NCI-H526 treated with DMSO at 0.1 percent for 48 hours (cell line): ENCODE data around the gene ACOT2.

Source experiments
- DNase-seq: peaks from one replicate; lab custom pipeline; 2025; lab: John Stamatoyannopoulos, UW

Gene ACOT2

DNA sequence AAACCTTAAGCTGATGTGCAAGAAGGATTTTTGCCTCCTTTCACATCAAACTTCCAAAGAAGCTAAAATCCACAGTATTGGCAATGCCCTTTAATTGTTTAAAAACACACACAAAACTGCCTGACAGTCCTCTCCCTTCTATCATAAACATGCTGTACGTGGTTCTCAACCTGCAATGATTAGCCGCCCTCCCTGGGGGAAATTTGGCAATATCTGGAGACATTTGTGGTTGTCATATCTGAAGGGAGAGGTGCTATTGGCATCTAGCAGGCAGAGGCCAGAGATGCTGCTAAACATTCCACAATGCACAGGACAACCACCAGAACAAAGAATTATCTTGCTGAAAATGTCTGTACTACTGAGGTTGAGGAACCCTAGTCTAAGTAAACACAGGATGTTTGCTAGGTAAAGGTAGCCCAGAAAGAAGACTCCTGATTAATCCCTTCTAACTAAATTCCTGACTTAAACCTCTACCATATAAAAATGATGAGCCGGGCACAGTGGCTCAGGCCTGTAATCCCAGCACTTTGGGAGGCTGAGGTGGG, 44.5 kb downstream of the ACOT2 start:
- no peak for DNase-seq

DNA sequence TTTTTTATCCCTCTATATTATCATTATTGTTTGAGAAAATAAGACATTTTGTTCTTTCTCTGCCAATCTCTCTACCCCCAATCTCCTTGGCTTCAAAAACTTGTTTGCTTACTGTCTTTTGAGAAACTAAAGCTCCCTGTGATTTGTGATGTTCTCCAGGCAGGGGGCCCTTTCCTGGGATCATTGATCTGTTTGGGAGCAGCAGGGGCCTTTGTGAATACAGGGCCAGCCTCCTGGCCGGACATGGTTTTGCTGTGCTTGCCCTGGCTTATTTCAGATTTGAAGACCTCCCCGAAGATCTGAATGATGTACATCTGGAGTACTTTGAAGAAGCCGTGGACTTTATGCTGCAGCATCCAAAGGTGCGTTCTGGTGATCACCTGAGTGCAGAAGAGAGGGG, 47.8 kb downstream of the ACOT2 start:
- no peak for DNase-seq

DNA sequence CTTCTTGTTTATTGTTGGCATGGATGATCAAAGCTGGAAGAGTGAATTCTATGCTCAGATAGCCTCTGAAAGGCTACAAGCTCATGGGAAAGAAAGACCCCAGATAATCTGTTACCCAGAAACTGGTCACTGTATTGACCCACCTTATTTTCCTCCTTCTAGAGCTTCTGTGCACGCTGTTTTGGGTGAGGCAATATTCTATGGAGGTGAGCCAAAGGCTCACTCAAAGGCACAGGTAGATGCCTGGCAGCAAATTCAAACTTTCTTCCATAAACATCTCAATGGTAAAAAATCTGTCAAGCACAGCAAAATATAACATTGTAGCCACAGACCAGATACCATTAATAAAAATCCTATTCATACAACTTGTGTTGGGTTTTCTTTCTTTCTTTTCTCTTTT, 50.5 kb downstream of the ACOT2 start:
- no peak for DNase-seq

DNA sequence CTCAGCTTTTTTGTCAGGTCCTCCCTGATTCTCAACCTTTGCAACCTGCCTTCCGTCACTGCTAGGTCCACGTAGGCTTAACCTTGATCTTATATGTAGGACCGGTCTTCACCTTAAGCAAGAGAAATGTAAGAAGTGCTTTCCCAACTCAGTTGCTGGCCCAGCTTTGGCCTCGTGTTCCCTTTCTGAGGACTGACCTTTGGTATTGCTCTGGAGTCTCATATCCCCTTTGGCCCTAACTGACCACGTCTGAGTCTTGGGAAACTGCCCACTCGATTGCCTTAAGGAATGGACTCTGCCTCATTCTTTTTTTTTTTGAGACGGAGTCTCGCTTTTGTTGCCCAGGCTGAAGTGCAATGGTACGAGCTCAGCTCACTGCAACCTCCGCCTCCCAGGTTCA, 51.3 kb downstream of the ACOT2 start:
- no peak for DNase-seq

DNA sequence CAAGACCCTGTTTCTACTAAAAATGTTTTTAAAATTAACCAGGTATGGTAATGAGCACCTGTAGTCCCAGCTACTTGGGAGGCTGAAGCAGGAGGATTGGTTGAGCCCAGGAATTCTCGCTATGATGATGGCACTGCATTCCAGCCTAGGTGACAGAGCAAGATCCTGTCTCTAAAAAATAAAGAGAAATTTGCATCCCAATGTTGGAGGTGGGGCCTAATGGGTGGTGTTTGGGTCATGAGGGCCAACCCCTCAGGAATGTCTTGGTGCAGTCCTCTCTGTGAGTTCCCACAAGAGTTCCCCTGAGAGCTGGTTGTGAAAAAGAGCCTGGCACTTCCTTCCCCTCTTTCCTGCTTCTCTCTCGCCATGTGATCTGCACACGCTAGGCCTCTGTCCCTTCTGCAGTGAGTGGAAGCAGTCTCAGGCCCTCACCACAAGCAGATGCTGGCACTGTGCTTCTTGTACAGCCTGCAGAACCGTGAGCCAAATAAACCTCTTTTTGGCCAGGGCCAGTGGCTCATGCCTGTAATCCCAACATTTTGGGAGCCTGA, 54.6 kb downstream of the ACOT2 start:
- no peak for DNase-seq
